ENCODE measurements around the gene FAM117B.
"Not testable (repeated sequence)": the region's sequence is repeated elsewhere in the genome, so short reads cannot be mapped to it uniquely, and the experiment has no call there.

The FAM117B gene

GRCh38 chr2:202763916-202764315 lies 129.1 kb downstream of the FAM117B start:
- no peak for DNase-seq

- DNase-seq, result no peak
Observed at GRCh38 chr2:202764991-202765390, 130.2 kb downstream of the FAM117B start.

GRCh38 chr2:202765436-202765835 lies 130.7 kb downstream of the FAM117B start:
- no peak for DNase-seq

GRCh38 chr2:202768273-202768672 lies 133.5 kb downstream of the FAM117B start:
- DNase-seq, result no peak

GRCh38 chr2:202769201-202769600 lies 134.4 kb downstream of the FAM117B start:
- no peak for DNase-seq

- DNase-seq, result no peak
Observed at GRCh38 chr2:202771336-202771735, 136.6 kb downstream of the FAM117B start.

- no peak for DNase-seq
Observed at GRCh38 chr2:202771741-202772460, 137.1 kb downstream of the FAM117B start.

- DNase-seq, result no peak
Observed at GRCh38 chr2:202773301-202773973, 138.7 kb downstream of the FAM117B start.

GRCh38 chr2:202774104-202774503 lies 139.3 kb downstream of the FAM117B start:
- DNase-seq, result no peak

GRCh38 chr2:202778217-202778616 lies 143.4 kb downstream of the FAM117B start:
- no peak for DNase-seq

- DNase-seq, result no peak
Observed at GRCh38 chr2:202780514-202781021, 145.8 kb downstream of the FAM117B start.

GRCh38 chr2:202782940-202783558 lies 148.3 kb downstream of the FAM117B start:
- DNase-seq, result no peak

- DNase-seq, result no peak
Observed at GRCh38 chr2:202786842-202787241, 152.1 kb downstream of the FAM117B start.

GRCh38 chr2:202790676-202791075 lies 155.9 kb downstream of the FAM117B start:
- DNase-seq, result no peak

GRCh38 chr2:202797944-202798343 lies 163.2 kb downstream of the FAM117B start:
- DNase-seq, result no peak

- DNase-seq, result not testable (repeated sequence)
Observed at GRCh38 chr2:202805911-202806310, 171.1 kb downstream of the FAM117B start.

- not testable (repeated sequence) for DNase-seq
Observed at GRCh38 chr2:202807431-202808138, 172.8 kb downstream of the FAM117B start.

- no peak for DNase-seq
Observed at GRCh38 chr2:202808754-202809153, 174.0 kb downstream of the FAM117B start.

- DNase-seq, result no peak
Observed at GRCh38 chr2:202813387-202813786, 178.6 kb downstream of the FAM117B start.

GRCh38 chr2:202814226-202814625 lies 179.5 kb downstream of the FAM117B start:
- DNase-seq, result no peak

- DNase-seq, result no peak
Observed at GRCh38 chr2:202815548-202816360, 181.0 kb downstream of the FAM117B start.

- no peak for DNase-seq
Observed at GRCh38 chr2:202817771-202818170, 183.0 kb downstream of the FAM117B start.
